HTR-8/SVneo (cell line): ENCODE measurements around the gene JAKMIP1.
A peak's percentile ranks its signal among the peaks of the same experiment; 100 is the strongest.
"Not testable (repeated sequence)": the region's sequence is repeated elsewhere in the genome, so short reads cannot be mapped to it uniquely, and the experiment has no call there.

ENCODE experiments used
- DNase-seq: peaks from one replicate; pipeline ENCODE4 v3.0.0; 2011; ENCODE audit warnings: low spot score, mixed read lengths; ENCODE audit not compliant: insufficient read length
- FAIRE-seq: peaks from 2 replicates; lab custom pipeline; 2011; peaks lifted over from hg19 to GRCh38; lab: Jason Lieb, UNC

Gene JAKMIP1

DNA sequence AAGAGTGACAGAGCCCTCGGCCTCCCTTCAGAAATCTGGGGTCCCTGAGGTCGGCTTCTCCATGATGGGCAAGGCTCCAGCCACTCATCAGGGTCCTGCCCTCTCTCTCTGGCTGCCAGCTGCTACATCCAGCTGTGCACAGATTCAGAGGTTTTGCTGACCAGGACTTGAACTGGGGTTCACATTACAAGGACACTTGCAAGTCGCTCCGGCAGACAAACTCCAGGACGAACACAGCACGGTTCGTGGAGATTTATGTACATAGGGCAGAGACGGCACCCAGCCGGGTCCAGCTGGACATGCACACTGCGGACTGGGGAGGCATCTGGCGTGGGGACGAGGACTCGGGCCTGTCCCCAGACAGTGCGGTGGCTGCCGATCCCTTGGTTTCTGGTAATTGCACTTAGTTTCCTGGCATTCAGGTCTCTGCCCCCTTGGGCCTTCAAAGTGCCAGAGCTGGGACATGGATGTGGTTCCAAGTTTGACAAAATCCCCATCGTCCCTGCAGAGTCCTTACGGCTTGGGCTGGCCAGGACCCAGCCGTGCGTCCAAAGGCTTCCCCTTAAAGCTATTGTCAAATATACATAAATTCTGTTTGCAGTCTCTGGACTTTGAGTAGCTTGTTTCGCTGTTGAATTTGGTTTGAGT lies 175.9 kb downstream of the JAKMIP1 start:
- no peak for FAIRE-seq

DNA sequence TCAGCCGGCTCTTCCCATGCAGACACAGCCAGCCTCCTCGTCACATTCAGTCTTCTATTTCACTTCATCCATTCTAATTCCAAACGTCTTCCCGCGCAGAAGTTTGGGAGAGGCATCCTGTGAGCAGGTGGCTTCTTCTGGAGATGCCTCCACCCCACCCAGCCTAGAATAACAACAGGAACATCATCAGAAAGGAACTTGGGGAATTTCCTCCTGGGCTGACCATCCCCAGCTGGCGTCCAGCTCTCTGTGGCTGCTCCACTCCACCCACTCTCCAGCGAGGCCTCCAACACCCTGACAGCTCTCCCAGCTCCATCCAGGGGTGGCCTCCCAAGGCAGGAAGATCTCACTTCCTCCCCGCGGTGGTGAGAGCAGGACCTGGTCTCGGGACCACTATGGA lies 176.6 kb downstream of the JAKMIP1 start:
- no peak for DNase-seq

More for the DNA sequence above, 175.9 kb downstream of the JAKMIP1 start:
- DNase-seq, result no peak

DNA sequence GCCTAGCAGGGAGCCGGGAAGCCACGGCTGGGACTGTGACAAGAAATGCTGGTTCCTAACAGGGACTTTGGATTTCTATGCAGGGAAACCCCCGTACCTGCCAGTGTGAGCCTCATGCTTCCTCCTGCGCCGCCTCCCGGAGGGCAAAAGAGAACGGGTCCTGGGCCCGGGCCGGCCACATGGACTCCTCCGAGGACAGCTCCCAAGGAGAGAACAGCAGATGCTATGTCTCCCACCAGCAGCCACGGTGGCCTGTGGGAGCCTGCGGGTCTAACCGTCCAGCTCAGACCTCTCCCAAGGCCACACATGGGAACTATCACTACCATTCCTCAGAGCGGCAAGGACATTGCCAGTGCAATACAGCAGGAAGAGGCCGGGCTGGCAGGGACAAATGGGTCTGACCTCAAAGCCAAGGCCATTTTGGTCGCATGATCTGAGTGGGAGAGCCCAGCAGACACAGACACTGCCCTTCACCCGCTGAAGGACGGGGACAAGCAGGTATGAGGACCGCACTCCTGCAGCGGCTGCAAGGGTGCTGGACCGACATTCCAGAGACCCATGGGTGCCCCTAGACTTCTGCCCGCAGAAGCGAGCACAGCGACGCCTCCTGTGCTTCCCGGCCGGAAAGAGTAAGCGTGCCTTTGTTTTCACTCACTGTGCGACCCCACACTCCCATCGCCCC lies 177.6 kb downstream of the JAKMIP1 start:
- DNase-seq (no peak), FAIRE-seq (no peak)

More for the DNA sequence above, 176.6 kb downstream of the JAKMIP1 start:
- no peak for FAIRE-seq

DNA sequence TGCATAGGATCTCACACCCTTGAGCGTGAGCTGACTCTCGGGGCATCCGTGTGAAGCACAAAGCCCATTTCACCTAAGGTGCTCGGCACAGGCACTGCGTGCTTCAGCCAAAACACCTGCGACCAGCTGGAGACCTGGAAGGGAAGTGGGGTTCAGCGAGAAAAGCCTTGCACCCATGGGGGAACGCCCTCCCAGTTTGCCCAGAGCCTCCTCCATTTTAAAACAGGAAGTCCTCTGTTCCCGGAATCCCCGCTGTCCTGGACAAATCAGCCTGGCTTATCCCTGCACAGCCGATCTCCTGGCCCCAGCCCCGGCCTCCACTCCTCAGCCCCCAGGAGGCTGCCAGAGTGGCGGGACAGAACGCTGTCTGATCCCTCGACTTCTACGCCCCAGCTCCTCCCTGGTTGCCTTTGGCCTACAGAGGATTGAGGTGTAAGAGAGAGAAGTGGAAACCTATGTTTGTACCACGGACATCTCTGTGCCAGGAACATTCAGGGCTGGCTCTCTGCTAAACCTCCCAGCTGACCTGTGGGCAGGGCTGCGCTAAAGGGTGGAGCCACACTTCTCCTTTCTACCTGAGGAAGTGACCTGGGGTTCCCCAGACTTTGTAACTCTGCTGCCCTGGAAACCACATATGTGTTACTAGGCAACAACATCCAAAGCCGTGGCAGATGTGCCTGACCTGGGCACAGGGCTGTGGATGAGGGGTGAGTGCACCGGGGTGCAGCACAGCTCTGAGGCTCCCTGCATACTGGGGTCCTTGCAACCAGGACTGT lies 178.3 kb downstream of the JAKMIP1 start:
- FAIRE-seq, result no peak

DNA sequence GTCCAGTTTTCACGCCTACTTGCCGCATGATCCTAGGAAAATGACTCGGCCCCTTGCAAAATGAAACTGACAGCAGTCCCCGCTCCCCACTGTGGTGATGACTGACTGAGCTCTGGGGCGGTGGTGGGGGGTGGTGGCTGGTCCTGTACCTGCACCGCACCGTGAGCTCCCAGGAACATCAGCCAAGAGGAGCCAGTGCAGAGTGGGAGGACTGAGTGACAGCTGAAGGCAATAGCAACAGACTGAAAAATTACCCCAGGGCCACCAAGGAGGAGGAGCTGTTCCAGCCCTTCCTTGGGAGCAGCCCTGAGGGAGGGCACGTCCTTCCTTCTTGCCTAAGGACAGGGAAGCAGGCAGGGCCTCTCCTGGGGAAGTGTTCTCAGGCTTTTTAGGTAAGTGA lies 179.7 kb downstream of the JAKMIP1 start:
- no peak for FAIRE-seq
- DNase-seq, result no peak

More for the DNA sequence above, 178.3 kb downstream of the JAKMIP1 start:
- DNase-seq, result no peak

DNA sequence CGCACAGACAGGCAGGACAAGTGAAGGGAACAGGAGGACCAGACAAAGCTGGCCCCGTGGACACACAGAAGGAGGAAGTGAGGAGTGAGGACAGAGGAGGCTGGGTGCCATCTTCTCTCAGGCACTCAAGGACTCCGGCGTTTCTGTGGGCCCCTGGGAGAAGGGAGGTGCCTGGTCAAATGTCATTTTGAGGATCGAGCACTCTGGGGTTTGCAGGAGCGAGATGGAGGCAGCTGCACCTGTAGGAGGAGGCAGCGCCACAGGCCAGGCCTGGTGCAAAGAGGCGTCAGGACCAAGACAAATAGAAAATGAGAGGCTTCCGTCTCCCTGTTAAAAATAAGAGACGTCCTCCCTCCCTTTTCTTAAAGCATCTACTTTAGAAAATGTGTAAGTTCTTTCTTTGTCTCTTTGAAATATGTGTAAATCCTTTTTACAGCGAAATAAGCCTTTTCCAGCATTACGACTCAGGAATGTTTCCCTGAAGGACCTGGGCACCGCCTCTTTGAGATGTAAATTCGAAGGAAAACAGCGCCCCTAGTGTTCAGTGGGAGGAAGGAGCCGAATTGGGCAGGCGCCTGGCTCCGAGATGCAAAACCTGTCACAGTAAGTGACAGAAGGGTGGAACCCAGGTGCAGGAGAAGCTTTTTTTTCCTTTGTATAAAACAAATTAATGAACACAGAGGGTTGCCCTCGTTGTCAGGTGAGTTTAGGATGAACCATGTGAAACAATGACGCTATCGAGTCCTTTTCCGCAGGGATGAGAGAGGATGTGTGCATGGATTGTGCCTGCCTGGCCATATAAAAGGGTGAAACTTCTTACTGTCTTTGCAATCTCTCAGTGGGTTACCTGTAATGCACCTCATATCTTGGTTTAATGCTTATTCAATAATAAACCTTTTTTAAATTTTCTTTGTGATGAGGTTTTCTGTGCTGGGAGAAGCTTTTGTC lies 180.8 kb downstream of the JAKMIP1 start:
- DNase-seq, result peak; percentile 65
- no peak for FAIRE-seq

DNA sequence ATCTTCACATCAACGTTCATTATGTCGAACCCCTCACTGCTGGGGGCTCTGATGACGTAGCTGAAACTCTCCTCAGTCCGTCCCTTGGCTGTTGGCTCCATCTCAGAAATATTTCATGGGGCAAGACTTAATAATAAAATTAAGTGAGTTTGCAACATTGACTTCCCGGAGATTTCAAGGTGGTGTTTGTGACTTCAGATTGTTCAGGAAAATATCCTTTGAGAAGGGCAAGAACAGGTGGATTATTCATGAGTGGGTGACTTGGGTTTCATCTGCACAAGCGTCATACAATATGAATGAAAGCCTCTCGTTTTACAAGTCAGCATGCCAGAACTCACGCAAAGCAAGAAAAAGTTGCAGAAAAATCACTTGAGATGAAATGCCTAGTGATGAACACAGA lies 182.0 kb downstream of the JAKMIP1 start, which contains the start of gene C4orf50:
C4orf50 (minus strand) TSS at position 101 of the 400 bp plus-strand sequence.
- DNase-seq, result no peak
- FAIRE-seq, result no peak

DNA sequence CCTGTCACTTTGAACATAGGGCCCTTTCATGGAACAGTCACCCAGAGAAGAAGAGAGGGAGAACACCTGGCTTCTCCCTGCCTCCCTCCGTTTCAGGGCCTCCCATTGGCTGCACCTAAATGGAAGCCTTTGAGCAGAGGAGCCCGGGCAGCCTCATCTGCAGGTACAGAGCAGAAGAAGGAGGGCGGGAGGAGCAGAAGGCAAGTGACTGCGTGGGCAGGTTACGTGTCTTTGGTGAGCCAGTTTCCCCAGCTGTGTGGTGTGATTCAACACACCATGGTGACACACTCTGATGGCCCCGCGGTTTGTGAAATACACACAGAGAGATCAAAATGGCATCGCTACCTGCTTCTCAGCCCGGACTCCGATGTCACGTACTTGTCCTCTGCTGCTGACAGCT lies 182.5 kb downstream of the JAKMIP1 start:
- no peak for FAIRE-seq

DNA sequence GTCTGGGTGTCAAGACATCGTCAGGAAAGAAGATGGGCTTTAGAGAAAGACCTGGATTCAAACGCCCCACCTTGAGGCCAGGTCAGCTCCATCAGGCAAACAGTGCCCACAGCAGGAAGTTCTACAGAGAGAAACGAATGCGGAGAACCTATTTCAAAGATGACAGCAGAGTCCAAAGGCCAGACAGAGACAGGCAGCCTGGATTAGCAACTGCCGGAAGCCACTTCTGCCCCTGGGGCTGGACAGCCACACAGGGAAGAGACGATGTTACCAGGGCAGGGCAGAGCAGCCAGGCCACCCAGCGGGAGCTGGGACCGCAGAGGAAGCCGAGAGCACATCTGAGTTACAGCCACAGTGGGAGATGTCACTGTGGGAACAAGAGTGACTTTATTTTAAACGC lies 183.3 kb downstream of the JAKMIP1 start:
- DNase-seq, result no peak
- FAIRE-seq, result no peak

More for the DNA sequence above, 182.5 kb downstream of the JAKMIP1 start:
- no peak for DNase-seq

DNA sequence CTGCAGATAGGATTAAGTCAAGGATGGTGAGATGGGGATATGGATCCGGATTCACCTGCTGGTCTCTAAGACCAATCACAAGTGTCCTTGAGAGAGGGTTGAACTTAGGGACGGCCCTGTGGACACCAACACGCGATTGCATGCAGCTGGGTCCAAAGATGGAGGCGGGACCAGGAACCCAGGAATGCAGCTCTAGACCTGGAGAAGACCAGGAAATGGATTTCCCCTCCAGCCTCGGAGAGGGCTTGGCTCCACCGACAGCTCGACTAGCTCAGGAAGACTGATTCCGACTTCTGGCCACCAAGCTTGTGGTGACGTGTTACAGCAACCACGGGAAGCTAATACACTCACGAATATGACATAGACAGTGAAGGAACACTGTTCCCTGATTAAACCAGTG lies 186.8 kb downstream of the JAKMIP1 start:
- FAIRE-seq, result no peak
- no peak for DNase-seq

DNA sequence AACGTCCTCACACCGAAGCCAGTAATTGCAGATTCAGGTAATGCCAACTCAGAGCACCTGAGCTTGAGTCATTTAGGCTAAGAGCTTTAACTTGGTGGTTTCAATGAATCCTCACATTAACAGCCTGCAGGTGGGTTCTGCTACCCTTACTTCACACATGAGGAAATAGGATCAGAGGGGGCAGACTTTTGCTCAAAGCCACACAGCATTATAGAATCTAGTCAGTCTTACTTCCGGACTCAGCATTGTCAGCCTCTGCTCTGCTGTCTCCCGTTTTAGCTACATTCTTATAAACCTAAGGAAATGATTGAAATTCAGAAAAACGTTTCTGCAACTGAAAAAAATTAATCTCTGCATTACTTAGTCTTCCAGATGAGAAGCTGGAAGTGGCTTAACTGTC lies 188.1 kb downstream of the JAKMIP1 start:
- no peak for DNase-seq
- no peak for FAIRE-seq

DNA sequence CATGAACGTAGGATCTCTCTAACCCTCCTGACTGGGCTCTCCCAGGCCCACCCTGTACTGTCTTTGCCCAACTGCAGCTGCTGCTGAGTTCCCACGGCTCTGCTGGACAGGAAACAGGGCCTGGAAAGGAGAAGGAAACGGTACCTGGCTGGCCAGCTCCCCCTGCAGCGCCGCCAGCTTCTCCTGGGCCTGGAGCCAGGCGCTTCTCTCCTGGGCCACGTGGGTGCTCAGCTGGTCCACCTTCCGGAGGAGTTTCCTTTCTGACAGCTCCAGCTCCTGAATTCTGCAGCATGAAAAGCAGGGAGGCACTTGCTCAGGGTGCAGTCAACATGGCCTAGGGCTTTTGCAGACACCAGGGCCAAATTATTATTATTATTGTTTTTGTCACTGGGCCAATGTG lies 188.7 kb downstream of the JAKMIP1 start:
- FAIRE-seq (no peak), DNase-seq (no peak)

DNA sequence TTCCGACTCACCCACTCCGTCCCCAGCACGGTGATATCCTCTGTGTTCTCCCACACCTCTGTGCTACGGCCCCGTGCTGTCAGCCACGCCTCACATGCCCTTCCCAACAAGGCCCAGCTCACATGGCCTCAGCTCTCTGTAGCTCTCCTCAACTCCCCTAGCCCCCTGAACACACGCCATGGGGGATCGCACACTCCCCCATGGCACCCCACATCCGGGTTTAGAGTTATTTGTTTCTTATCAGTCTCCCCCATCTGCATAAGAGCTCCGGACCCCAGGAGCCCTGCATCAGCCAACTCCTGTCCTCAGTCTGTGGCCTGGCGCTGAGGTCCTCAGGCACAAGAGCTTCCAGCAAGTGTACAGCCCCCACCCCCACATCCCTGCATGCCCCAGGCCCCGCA lies 189.1 kb downstream of the JAKMIP1 start:
- FAIRE-seq, result no peak
- no peak for DNase-seq

DNA sequence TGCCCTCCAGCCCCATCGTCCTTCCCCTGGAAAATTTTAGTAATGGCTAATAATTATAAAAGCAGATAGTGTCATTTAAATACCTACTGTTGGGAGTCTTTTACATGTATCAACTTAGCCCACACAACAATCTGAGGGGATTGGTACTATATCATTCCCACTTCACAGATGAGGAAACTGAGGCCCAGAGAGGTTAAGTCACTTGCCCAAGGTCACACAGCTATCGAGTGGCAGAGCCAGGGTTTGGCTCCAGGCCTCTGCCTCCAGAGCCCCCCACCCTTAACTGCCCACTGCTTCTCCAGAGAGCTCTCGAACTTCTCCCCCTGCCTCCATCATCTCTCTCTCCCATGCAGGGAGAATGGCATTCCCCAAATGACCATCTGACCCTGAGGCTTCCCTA lies 189.6 kb downstream of the JAKMIP1 start:
- no peak for FAIRE-seq

DNA sequence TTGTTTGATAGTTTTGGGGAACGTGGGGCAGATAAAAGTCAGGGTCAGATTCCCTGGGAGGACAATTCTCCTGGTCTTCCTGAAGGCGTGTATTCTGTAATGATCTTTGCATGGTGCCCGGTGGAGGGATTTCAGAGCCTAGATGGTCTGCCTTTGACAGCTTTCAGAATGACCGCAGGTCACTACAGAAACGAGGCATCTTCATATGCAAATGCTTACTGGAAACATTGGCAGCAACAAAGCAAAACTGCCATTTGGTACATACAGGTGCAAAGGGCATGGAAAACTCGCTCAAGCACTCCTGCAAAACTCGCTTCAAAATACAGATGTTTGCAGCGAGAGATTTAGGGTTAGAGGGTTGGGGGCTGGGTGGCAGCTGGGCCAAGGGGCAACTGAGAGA lies 190.9 kb downstream of the JAKMIP1 start:
- DNase-seq, result no peak
- FAIRE-seq, result no peak

More for the DNA sequence above, 189.6 kb downstream of the JAKMIP1 start:
- no peak for DNase-seq

DNA sequence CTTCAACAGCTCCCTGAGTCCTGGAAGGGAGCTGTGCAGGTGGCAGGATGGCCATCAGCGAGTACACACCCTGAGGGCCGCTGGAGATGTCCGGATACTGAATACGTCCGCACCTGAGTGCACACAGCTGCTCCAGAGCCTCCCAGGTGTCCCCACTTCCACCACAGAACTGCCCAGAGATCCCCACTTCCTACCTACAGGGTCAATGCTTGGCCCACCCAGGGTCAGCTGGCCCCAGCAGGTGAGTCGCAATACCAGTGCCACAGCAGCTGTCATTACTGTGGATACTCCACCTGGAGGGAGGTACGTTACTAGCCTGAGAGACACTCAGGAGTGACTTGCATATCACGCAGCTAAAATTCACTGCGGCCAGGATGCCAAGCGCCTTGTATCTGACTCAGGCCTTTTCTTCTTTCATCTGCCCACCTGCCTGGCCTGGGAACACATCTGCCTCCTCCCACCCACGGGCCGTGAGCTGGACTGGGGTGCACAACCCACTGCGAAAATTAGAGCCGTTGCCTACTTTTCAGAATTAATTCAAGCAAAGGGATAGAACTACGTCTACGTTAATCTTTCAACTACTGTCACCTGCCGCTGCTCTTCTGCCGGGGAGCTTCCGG lies 191.5 kb downstream of the JAKMIP1 start:
- FAIRE-seq (no peak), DNase-seq (no peak)

DNA sequence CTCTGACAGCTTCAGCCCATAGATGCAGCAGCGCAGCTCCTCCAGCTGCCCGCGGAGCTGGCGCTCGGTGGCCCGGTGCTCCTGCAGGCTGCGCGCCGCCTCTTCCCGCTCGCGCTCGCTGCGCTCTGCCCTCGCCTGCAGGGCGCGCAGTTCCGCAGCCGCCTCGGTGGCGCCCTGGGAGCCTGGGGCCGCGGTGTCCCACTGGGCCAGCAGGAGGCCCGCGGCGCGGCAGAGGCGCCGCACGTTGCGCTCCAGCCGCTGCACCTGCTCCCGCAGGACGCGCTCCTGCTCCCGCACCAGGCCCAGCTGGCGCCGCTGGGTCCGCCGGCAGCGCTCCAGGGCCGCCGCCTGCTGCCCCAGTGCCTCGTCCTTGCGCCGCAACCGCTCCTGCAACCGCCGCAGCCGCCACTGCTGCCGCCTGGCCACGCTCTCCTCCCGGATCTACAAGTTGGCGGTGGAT lies 192.2 kb downstream of the JAKMIP1 start:
- no peak for FAIRE-seq
- DNase-seq, result no peak

DNA sequence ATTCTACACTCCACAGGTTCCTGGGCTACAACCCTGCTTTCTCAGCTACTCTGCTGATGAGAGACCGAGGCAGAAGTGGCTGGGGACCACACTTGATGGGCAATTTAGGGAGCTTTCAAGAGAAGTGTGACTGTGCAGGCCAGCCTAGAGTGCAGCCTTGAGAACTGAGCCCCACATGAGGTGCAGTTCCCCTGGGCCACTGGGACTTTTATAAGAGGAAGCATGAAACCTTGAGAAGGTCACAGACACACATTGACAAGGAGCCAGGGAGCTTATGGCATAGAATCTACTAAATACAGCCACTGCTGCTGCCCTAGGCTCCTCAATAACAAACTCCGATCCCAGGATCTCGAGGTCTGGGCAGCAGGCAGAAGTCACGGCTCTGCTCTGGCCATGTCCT lies 195.2 kb downstream of the JAKMIP1 start:
- no peak for FAIRE-seq

DNA sequence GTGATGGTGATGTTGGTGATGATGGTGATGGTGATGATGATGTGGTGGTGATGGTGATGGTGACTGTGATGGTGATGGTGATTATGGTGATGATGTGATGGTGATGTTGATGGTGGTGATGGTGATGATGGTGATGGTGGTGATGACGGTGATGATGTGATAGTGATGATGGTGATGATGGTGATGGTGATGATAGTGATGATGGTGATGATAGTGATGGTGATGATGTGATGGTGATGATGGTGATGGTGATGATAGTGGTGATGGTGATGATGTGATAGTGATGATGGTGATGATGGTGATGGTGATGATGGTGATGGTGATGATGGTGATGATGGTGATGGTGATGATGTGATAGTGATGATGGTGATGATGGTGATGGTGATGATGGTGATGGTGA lies 196.9 kb downstream of the JAKMIP1 start:
- not testable (repeated sequence) for DNase-seq, FAIRE-seq

More for the DNA sequence above, 195.2 kb downstream of the JAKMIP1 start:
- no peak for DNase-seq
